DMS153 (cell line): ENCODE results near the gene HHATL.

Experiments used
- DNase-seq: peaks from one replicate; lab custom pipeline; 2025; lab: John Stamatoyannopoulos, UW

HHATL gene

DNA sequence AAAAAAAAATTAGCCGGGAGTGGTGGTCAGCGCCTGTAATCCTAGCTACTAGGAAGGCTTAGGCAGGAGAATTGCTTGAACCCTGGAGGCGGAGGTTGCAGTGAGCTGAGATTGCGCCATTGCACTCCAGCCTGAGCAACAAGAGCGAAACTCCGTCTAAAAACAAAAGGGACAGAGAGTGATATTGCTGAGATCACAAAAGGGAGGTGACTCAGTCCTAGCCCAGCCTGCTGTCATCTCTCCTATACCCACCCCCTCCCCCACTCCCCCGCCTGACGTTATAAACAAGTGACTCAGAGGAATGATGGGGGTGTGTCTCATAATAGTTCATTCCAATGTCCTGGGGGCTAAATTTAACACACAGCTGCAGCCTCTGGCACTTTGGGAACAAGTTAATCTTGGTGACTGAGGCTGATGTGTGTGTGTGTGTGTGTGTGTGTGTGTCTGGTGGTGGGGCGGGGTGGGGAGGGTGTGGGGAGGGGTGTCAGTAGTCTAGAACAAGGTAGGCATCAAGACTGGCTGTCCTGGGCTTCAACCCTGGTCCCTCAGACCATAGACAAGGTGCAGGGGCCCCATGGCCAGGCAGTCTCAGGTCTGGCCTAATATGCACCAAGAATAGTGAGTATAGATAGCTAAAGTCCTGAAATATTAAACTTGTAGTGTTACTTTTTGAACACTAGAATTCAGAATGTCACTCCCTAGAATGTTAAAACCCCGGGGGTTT is 18.6 kb downstream of the HHATL start:
- DNase-seq, result no peak

DNA sequence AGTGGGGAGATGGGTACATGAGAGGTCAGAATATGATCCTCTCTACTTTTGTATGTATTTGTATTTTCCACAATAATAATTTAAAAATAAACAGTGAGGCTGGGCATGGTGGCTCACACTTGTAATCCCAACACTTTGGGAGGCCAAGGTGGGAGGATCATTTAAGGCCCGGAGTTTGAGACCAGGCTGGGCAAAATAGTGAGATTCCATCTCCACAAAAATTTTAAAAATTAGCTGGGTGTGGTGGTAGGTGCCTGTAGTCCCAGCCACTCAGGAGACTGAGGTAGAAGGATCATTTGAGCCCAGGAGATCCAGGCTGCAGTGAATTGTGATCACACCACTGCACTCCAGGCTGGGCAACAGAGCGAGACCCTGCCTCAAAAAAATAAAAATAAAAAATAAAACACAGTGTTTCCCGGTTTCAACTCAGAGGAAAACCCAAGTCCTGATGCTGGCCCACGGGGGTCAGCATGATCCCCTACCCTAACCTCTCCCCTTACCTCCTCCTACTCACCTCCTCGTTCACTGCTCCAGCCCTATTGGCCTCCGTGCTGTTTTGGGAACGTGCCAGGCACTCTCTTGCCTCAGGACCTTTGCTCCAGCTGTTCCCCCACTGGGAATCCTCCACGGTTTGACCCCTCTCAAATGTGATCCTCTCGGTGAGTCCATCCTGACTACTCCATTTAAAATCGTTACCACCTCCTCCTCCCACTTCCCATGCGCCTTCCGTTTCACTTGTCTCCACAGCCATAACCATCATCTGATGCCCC is 20.1 kb downstream of the HHATL start:
- no peak for DNase-seq

DNA sequence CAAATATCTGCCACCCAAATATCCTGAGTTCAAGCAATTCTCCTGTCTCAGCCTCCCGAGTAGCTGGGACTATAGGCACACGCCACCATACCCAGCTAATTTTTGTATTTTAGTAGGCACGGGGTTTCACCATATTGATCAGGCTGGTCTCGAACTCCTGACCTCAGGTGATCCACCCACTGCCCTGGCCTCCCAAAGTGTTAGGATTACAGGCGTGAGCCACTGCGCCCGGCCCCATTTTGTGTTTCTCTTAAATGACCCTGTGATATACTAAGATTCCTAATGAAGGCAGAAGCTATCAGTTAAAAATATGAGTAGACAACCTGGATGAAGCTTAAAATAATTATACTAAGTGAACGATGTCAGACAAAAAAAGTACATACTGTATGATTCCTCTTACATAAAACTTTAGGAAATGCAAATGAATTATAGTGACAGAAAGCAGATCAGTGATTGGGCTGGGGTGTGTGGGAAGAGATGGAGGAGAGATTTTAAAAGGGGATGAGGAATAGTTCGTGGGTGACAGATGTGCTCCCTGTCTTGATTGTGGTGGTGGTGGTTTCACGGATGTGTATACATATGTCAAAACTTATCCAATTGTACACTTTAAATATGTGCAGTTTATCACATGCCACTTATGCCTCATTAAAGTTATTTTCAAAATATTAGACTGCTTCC is 21.1 kb downstream of the HHATL start:
- no peak for DNase-seq

DNA sequence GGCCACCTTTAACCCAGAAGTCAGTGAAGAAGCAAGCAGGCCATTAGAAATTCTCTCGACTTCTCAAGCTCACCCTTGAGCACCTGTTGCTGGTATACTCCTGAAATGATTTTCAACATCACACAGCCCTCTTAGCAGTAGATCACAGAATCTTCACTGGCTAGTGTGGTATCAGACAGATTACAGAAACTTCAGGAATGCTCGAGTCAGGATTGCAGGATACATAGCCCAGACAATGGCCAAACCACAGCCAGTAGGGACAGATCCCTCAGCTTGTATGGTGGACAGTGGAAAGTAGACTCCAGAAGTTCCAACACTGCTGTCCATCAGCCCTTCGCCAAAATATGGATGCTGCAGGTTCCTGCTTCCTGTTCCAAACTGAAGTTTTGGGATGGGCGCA is 21.8 kb downstream of the HHATL start:
- no peak for DNase-seq

DNA sequence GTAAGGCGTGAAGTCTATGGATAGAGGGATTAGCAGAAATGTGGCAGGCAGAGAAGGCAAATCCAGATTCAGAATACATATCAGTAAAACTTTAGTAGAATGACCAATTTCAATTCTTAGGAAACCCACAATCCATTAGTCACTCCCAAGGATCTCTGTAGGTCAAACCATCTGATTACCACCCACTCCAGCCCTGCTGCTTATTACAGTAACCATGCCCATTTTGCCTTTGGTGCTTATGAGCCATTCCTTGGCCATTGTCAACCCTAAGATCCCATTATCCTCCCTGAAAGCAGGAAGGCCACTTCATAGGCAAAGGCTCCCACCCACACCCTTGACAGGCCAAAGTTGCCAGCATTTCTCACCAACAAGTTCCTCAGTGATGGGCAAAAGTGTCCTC is 22.3 kb downstream of the HHATL start:
- no peak for DNase-seq

DNA sequence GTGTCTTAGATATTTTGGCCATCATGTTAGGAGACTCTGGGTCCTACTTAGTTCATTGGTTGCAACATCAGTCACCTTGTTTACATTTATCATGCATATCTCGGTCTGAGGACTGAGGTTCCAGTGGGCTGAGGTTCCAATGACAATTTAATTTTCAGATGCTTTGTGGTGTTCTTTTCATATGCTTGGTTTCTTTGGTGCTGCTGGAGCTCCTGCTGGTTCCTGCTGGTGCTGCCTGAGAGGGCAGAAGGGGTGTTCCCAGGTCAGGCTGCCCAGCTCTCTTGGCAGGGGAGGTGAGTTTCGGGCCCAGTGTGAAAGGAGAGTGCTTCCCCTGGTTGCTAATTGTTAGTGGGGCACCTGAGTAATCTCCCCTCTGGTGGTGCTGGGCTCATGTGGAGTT is 24.2 kb downstream of the HHATL start:
- no peak for DNase-seq

DNA sequence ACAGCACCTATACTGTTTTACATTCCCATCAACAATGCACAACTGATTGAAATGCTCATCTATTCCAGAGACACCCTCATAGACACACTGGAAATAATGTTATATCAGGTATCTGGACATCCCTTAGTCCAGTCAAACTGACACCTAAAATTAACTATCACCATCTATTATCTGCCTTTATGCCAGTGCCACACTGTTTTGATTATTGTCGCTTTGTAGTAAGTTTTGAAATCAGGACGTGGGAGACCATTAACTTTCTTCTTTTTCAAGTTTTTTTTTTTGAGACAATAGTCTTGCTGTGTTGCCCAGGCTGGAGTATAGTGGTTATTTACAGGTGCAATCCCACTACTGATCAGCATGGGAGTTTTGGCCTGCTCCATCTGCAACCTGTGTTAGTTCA is 26.7 kb downstream of the HHATL start:
- DNase-seq, result no peak

DNA sequence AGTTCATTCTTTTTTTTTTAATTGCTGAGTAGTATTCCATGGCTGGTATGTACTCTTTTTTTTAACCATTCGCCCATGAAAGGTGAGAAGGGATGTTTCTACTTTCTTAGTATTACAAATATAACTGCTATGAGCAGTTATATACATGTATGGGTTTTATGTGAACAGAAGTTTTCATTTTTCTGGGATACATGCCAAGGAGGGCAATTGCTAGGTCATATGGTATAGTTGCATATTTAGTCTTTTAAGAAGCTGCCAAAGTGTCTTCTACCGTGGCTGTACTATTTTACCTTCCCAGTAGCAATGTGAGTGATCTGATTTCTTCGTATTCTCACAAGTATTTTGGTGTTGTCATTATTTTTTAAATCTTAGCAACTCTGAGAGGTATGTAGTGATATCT is 28.5 kb downstream of the HHATL start:
- DNase-seq, result no peak

DNA sequence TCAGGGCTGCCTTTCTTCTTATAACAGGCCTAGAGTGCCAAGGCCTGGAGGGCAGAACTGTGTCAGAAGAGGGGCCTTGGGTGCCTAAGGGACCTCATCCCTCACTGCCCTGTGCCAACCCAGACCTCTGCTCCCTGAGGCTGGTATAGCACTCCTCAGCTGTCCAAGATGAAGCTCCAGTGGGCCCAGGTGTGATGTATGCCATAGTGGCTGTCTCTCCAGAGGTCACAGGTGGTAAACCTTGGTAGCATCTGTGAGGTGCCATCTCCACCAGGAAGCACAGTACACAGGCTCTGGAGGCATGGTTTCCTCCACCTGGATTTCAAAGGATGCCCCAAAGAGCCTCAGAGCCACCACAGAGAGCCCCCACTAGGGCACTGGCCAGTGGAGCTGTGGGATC is 29.5 kb downstream of the HHATL start:
- DNase-seq, result no peak

DNA sequence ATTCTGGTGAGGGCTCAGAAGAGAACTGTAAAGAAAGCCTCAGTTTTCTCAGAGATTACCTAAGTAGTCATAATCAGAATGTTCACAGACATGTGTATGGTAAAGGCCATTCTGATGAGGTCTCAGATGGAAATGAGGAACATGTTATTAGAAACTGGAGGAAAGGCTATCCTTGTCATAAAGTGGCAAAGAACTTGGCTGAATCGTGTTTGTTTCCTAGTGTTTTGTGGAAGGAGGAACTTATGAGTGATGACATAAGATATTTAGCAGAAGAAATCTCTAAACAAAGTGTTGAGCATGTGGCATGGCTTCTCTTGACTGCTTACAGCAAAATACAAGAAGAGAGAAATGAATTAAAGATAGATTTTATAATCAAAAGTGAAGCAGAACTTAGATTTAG is 30.1 kb downstream of the HHATL start:
- DNase-seq, result no peak

DNA sequence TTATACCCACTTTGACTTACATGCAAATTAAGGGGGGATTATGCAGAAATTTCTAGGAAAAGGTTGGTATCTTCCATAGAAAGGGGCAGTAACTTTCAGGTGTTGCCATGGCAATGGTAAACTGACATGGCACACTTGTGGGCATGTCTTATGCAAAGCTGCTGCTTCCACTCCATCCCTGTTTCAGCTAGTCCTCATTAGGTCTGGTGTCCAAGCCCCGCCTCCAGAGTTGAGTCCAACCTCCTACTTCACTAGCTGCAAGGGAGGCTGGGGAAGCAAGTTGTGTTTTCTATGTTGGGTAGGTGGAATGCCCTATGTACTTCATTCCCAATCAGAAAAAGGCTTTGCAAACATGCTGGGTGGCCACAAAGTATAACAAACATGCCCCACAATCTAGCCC is 31.9 kb downstream of the HHATL start:
- no peak for DNase-seq

DNA sequence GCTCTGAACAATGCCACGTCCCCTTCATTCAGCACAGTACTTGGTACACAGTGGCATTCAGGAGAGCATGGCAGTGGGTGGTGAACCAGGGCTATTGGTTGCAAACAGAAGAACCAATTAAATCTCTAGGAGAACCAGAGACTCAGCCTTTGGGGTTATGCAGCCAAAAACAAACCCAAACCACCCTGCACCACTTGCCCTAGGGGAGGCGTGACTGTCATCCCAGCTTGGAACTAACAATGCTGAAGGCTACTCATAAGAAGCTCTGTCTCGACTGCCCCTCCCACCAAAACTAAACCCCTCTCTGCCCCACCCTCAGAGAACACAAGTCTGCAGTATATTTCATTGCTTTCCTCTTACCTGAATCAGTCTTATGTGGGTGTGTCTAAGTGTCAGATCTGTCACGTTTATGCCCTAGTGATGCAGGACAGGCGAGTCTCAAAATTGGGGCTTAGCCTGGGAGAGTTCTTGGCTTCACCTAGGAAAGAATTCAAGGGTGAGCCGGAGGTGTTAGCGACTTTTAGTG is 32.5 kb downstream of the HHATL start:
- no peak for DNase-seq

DNA sequence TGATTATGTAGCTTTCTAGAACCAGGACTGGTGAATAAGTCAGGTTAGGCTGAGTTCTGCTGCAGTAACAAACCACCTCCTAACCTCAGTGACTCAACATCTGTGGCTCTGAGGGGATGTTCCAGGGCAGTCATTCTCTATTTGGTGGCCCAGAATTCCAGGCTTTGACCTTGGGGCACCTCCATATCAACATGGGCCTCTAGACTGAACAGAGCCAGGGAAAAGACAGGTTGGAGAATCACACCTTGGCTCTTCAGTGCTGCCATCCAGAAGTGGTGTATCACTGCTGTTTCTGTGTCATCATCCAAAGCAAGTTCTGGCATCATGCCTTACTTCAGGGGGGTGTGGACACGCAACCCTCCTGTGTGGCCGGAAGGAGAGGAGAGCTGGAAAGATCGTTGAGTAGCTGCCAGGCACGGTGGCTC is 33.8 kb downstream of the HHATL start:
- DNase-seq, result no peak

DNA sequence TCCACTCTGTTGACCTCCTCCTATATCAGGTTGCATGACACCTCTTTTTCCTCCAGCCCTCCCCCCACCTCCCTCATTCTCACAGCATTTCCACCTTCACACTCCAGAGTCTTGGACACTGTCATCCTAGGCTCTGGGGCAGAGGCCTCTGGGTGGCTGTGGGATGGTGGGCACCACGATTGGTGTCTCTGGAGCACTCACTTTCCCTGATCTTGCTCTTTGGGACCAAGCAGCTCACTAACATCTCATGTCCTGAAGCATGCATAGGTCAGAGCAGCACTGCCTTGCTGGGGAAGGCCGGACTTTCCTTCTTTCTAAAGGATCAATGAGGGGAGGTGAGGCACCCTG is 34.2 kb downstream of the HHATL start:
- DNase-seq, result no peak

DNA sequence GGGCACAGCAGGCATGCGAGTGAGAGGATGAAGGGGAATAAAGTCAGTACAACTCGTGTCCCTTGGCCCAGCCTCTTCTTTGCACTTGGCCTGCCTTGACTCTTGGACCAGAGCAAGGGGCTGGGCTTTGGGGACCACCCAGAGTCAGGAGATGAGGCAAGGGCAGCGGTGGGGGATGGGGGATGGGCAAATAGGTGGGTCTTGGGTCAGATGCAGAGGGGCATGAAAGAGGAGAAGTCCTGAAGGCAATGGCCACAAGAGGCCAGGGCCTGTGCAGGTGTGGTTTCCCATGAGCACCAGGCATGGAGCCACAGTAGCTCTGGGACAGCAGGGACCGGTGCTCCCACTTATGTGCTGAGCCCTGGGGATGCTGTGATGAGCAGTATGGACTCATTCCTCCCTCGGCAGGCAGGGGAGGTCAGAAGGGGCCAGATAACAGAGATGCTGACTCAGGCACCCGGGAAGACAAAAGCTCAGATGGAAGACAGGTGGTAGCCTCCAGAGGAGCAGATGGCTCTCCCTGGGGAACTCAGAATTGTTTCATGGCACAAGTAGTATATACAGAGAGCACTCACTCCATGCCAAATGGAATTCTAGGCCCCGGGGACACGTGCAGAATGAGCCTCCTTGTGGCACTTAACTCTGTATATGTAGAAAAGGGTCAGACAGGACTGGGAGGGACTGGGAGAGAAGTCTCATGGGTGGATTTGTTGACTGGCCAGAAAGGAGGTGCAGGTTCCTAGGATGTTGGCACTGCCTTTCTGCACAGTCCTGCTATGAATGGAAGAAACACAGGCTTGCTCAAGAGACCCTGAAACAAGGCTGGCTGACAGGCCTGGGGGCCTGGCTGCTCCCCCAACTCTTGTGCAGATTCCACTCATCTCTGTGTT is 34.8 kb downstream of the HHATL start:
- DNase-seq, result no peak

DNA sequence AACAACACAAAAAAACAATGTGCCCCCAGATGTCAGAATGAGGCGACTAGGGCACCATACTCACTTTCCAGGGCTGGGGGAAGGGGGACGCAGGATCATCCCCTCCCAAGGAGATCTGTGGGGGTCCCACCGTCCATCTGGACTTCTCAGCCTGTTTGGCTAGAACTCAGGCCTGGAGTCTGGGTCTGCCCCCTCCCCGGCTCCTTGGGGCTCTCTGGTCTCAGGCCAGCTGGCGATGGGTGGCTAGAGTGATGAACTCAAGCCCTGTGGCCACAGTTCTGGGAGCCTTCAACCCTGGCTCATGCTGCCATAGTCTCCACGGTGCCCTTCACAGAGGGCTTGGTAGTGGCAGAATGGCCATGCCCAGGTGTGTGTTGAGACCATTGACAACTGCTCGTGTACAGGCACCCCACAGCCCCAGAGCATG is 35.5 kb downstream of the HHATL start:
- no peak for DNase-seq

DNA sequence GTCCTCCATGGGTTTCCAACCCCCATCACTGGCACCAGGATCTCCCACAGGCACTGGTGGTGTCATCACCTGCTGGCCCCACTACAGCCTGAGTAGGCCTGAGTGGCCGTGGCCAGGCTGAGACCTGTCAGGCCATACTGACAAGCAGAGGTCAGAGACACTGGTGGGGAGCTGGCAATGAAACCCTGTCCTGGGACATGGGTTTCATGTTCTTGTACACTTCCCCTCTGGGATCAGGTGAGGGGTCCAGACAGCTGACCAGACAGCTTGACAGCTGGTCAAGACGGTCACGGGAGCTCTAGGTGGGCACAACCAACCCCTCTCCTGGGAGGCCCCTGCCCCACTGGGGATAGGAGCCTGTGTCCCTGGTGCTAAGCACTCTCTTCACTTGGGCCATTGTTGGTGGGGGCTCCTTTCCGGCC is 36.0 kb downstream of the HHATL start:
- DNase-seq, result no peak

DNA sequence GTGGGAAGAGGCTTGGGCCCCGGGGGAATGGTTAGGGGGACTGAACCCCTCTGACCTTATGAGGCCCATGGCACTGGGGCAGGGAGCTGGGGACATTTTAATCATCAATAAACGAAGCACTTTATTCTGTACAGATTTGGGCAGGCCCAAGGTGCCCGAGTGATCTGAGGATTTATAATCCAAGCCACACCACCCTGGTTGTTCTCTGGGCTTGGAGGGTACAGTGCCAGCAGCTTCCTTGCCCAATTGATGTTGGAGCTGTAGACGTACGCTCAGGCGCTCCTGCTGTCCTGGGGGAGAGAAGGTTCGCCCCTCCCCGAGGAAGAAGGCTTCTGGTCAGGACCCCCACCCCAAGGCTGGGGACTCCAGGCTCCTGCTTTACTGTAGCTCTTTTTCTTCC is 36.6 kb downstream of the HHATL start:
- DNase-seq, result no peak

DNA sequence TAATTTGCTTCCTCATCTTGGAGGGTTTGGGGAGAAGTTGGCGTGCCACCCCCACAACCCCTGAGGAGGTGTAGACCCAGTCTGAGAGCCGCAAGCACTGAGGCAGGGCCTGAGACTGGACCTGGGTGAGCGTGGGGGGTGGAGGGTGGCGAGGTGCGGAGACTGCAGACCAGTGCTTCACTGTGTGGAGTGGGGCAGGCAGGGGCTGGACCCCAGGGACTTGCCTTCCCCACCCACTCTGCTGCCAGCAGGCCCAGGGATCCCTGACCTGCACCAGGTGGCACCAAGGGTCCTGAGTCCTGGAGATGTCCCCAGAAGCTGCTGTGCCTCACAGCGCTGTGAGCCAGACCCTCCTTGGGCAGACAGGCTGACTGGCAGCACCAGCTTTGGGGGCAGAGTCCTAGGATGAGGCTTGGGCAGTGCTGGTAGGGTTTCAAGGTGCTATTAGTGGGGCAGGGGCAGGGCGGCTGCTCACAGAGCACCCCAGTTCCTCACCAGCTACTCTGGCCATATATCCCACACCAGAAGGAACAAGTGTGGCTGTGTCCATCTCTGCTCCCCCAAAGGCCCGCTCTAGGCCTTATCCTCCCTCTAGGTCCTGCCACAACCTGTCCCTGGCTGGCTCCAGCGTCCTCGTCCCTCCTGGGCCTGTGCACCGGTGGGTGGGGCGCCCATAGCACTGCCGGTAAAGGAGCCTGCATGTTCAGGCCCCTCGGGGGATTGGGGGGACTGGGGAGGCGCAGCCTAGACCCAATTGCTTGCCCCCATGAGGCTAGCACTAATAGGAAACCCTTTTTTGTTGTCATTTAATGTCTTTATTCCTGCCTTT is 37.3 kb downstream of the HHATL start:
- no peak for DNase-seq

DNA sequence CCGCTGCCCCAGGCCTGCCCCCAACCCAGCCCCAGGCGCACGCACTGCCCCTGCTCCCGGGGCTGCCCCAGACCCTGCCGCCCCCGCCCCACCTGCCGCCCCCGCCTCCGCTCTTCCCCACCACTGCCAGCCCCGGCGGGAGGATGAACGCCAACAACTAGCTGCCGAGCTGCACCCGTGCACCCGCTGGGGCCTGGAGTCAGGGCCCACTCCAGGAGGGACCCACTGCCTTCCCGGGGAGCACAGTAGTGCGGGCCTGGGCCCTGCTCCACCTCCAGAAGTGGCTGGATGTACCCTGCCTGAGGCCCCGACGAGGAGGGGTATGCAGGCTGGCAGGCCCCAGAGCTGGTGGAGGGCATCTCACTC is 38.2 kb downstream of the HHATL start:
- DNase-seq, result no peak
